ENCODE data around the gene EHMT1.

Gene EHMT1

GRCh38 chr9:137759649-137760321, 141.0 kb downstream of the EHMT1 start:
- FAIRE-seq: no peak
- no peak for DNase-seq (ENCODE audit: insufficient read length, low spot score)
- TF ChIP-seq POLR2A (IDR thresholded peaks at IDR 0.05; ENCODE audit: low read depth, low read length): no peak

- no peak for FAIRE-seq
- TF ChIP-seq POLR2A (IDR thresholded peaks at IDR 0.05; ENCODE audit: low read depth, low read length): no peak
- DNase-seq (ENCODE audit: insufficient read length, low spot score): no peak
Observed at GRCh38 chr9:137760426-137760825, 141.6 kb downstream of the EHMT1 start.

DNA sequence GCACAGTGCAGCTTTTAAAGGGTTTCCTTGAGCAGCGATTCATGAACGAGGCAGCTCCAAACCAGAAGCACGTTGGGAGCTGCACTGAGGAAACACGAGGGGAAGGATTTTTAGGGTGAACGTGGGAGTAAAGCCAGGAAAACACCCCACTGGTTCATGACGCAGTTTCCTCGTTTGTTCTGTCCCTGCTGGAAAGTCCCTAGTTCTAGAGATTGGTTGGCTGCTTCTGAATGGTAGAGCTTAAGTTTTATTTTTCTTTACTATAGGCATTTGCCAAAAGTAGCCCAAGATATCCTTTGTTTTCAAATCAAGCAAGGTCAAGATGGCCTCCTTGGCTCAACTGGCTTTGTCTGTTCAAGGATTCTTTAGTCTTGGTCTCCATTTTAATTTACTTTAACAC, 142.2 kb downstream of the EHMT1 start:
- no peak for FAIRE-seq
- no peak for TF ChIP-seq POLR2A (IDR thresholded peaks at IDR 0.05; ENCODE audit: low read depth, low read length)
- DNase-seq (ENCODE audit: insufficient read length, low spot score): no peak

- no peak for FAIRE-seq
- no peak for TF ChIP-seq POLR2A (IDR thresholded peaks at IDR 0.05; ENCODE audit: low read depth, low read length)
- no peak for DNase-seq (ENCODE audit: insufficient read length, low spot score)
Observed at GRCh38 chr9:137761793-137762192, 143.0 kb downstream of the EHMT1 start.

- TF ChIP-seq POLR2A (IDR thresholded peaks at IDR 0.05; ENCODE audit: low read depth, low read length): no peak
- FAIRE-seq (no peak), DNase-seq (ENCODE audit: insufficient read length, low spot score) (no peak)
Observed at GRCh38 chr9:137762414-137763061, 143.7 kb downstream of the EHMT1 start.

DNA sequence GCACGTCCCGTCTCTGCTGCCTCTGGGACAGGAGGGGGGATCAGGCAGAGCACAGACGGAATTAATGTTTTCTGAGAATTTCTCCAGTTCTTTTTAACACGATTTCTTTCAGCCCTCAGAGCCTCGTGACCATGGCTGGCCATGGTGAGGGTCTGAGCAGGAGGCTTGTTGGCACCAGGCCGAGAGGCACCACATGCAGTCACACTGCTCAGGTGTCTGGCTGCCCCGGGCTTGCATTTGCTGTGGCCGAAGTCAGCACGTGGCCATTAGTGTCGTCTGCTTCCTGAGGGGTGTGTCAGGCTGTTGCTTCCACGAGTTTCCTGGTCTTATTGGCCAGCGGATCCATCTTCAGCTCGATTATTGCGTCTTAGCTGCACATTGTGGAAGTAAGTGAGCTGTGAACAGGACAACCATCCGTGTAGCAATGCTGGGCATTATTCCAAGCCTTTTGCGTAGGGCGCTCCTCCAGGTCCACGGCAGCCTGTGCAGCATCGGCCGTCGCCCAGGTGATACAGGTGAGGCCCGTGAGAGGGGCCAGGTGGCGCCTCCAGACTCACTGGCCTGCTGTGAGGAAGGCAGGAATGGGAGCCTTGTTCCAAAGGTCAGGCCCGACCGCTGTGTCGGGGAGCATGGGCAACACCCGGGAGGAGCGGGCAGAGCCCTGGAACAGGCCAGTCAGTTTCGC, 144.6 kb downstream of the EHMT1 start:
- TF ChIP-seq POLR2A (IDR thresholded peaks at IDR 0.05; ENCODE audit: low read depth, low read length): no peak
- DNase-seq (ENCODE audit: insufficient read length, low spot score): no peak
- FAIRE-seq: no peak

- FAIRE-seq: no peak
- DNase-seq (ENCODE audit: insufficient read length, low spot score): no peak
- TF ChIP-seq POLR2A (IDR thresholded peaks at IDR 0.05; ENCODE audit: low read depth, low read length): no peak
Observed at GRCh38 chr9:137764171-137764671, 145.4 kb downstream of the EHMT1 start.

GRCh38 chr9:137764981-137765380, 146.2 kb downstream of the EHMT1 start:
- TF ChIP-seq POLR2A (IDR thresholded peaks at IDR 0.05; ENCODE audit: low read depth, low read length): no peak
- DNase-seq (ENCODE audit: insufficient read length, low spot score) (no peak), FAIRE-seq (no peak)

- no peak for TF ChIP-seq POLR2A (IDR thresholded peaks at IDR 0.05; ENCODE audit: low read depth, low read length)
- DNase-seq (ENCODE audit: insufficient read length, low spot score): no peak
- FAIRE-seq: no peak
Observed at GRCh38 chr9:137765536-137765935, 146.7 kb downstream of the EHMT1 start.

GRCh38 chr9:137771580-137771979, 152.8 kb downstream of the EHMT1 start:
- DNase-seq (ENCODE audit: insufficient read length, low spot score): no peak
- no peak for FAIRE-seq
- no peak for TF ChIP-seq POLR2A (IDR thresholded peaks at IDR 0.05; ENCODE audit: low read depth, low read length)

GRCh38 chr9:137772281-137772873, 153.6 kb downstream of the EHMT1 start:
- TF ChIP-seq POLR2A (IDR thresholded peaks at IDR 0.05; ENCODE audit: low read depth, low read length): no peak
- FAIRE-seq: no peak
- DNase-seq (ENCODE audit: insufficient read length, low spot score): no peak

DNA sequence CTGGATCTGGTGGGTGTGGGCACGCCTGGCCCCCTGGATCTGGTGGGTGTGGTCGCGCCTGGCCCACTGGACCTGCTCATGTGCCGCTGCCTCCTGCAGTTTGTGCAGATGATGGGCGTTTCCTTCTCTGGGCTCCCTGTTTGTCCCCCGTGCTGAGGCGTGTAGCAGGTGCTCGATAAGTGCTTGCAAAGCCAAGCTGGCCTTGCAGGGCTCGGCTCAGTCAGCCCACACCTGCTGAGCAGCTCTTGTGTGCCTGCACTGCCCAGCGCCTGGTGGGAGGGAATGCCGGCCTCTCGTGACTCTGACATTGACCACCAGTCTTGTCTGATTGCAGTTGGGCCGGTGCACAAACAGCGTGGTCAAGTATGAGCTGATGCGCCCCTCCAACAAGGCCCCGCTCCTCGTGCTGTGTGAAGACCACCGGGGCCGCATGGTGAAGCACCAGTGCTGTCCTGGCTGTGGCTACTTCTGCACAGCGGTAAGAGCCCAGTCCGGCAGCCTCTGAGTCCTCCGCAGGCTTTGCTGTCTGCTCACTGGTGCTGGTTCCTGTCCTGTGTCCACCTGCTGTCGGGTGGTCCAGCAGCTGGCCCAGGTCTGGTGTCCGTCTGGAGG, 156.1 kb downstream of the EHMT1 start:
- no peak for TF ChIP-seq POLR2A (IDR thresholded peaks at IDR 0.05; ENCODE audit: low read depth, low read length)
- DNase-seq (ENCODE audit: insufficient read length, low spot score) (no peak), FAIRE-seq (no peak)

DNA sequence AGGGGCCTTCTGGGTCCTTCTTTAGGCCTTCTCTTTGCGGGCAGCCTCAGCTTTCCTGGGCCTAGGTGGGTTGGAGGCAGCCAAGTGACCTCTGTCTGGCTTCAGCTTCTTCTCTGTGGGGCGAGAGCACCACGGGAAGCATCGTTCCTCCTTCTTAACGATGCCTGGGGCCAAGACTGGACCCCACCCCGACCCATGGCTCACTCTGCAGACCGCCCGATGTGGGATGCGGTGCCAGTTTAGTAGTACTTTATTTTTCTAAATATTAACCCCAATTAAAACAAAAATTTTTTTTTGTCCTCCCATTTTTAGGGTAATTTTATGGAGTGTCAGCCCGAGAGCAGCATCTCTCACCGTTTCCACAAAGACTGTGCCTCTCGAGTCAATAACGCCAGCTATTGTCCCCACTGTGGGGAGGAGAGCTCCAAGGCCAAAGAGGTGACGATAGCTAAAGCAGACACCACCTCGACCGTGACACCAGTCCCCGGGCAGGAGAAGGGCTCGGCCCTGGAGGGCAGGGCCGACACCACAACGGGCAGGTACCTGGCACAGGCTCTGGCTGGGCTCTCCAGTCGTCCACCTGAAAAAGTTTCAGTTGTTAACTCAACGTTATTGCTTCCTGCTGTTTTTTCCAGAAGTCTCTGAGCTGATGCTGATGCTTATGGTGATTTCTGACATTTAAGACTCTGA, 157.6 kb downstream of the EHMT1 start:
- no peak for TF ChIP-seq POLR2A (IDR thresholded peaks at IDR 0.05; ENCODE audit: low read depth, low read length)
- no peak for FAIRE-seq

More for the DNA sequence above, 157.6 kb downstream of the EHMT1 start:
- no peak for DNase-seq (ENCODE audit: insufficient read length, low spot score)
